Prostate gland (tissue), 2 donors: Measurements from ENCODE around the gene WWC2. TPM values are rescaled to one million over a fixed set of nuclear protein-coding genes. Genes with fewer than 3 reads are reported as not detected.

Source experiments
- DNase-seq: peaks from one replicate; pipeline ENCODE4 v3.0.0-alpha.2; 2019; ENCODE audit warnings: low spot score
- H3K27ac ChIP-seq, 2 donors: fragments of 200-600 bp; sonication (generic); 2 replicates each; pipeline ENCODE4 v1.5.1; 2017 to 2019
- H3K27me3 ChIP-seq: fragments of 200-600 bp; sonication (generic); replicated peaks from 2 replicates; pipeline ENCODE4 v1.5.1; 2019; ENCODE audit not compliant: insufficient read depth
- H3K36me3 ChIP-seq, 2 donors: fragments of 200-600 bp; sonication (generic); 1 replicate in 1 of 2; 2 replicates in 1 of 2; pipeline versions ENCODE4 v1.5.1 to v1.8.1; 2017 to 2019
- H3K4me1 ChIP-seq: fragments of 200-600 bp; sonication (generic); replicated peaks from 2 replicates; pipeline ENCODE4 v1.5.1; 2019
- H3K4me3 ChIP-seq, 2 donors: fragments of 200-600 bp; sonication (generic); 2 replicates each; pipeline ENCODE4 v1.5.1; 2017 to 2019
- H3K9me3 ChIP-seq: fragments of 200-600 bp; sonication (generic); 2 replicates; pipeline ENCODE4 v1.5.1; 2017
- CTCF ChIP-seq, 4 experiments: fragments of 200-600 bp in 2 of 4; fragments of 450-650 bp in 2 of 4; sonication (generic) in 2 of 4; IDR thresholded peaks; 1 replicate in 3 of 4; 2 replicates in 1 of 4; pipeline ENCODE4 v1.5.1; 2016 to 2019; ENCODE audit warnings: antibody characterized with exemption in 4 of 4, mild to moderate bottlenecking in 2 of 4, moderate library complexity in 2 of 4
- POLR2A ChIP-seq: fragments of 450-650 bp; IDR thresholded peaks from one replicate; pipeline ENCODE4 v1.6.1; 2016; ENCODE audit warnings: antibody characterized with exemption, mild to moderate bottlenecking
- POLR2AphosphoS5 ChIP-seq: sonication (generic); formaldehyde crosslinking; IDR thresholded peaks from one replicate; pipeline ENCODE4 v1.6.1; 2017; ENCODE audit warnings: antibody characterized with exemption
- WGBS: methylation state at CpG from one replicate; pipeline ENCODE4 v1.1.5; 2018; 5-methylcytosine and 5-hydroxymethylcytosine counted together
- intact Hi-C: fragments of 100-400 bp; cut with DNase I; formaldehyde crosslinking; loops from one replicate; pipeline ENCODE4 v1.14.2; 2022
- total RNA-seq, 2 donors: library from RNA; depleted of rRNA; stranded (reverse); fragments of >200 nt; gene quantifications; one replicate each; pipeline ENCODE4 v1.1.0, GENCODE V29; 2016

The WWC2 gene
- total RNA-seq, 2 donors from 2014 or later, result 17.6 to 44.1 TPM

GRCh38 chr4:183266371-183266770 is 167.3 kb downstream of the WWC2 start:
- 98% methylated on average over 3 of the region's 3 CpGs for WGBS
- Histone ChIP-seq H3K9me3 (no peaks in the 10 kb centered on the region), H3K27me3 (no peaks in the 10 kb centered on the region), H3K27ac (no peak overlapping the region), H3K4me1 (peaks cover 6% of the 10 kb centered on the region), H3K36me3 (no peaks in the 10 kb centered on the region), H3K4me3 (no peak overlapping the region)
- TF ChIP-seq CTCF (IDR thresholded peaks at IDR 0.05) (no peak), POLR2A (no peak), POLR2AphosphoS5 (no peak)
- no peak for DNase-seq
- intact Hi-C loops, result no loop called here

- Histone ChIP-seq H3K4me1 (no peaks in the 10 kb centered on the region), H3K27ac (no peak overlapping the region), H3K9me3 (no peaks in the 10 kb centered on the region), H3K27me3 (no peaks in the 10 kb centered on the region), H3K4me3 (no peak overlapping the region), H3K36me3 (no peaks in the 10 kb centered on the region)
- intact Hi-C loops, result no loop called here
- WGBS, result 91% methylated on average over 9 of the region's 9 CpGs
- DNase-seq, result no peak
- TF ChIP-seq CTCF (IDR thresholded peaks at IDR 0.05), result no peak
- no peak for TF ChIP-seq POLR2A
- no peak for TF ChIP-seq POLR2AphosphoS5
These were observed 169.5 kb downstream of the WWC2 start for GRCh38 chr4:183268556-183268955.

DNA sequence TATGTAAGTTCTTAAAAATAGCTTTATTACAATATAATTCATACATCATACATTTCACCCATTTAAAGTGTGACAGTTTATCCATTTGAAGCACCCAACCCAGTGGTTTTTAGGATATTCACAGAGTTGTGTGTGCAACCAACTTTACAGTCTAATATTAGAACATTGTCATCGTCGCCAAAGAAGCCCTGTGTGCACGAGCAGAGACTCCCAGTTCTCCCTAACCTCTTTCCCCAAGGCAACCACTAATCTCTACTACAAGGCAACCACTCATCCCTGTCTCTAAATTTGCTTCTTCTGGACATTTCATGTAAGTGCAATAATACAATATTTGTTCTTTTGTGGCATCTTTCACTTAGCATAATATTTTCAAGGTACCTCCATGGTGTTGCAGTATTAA is 173.3 kb downstream of the WWC2 start:
- DNase-seq, result no peak
- Histone ChIP-seq H3K9me3 (no peaks in the 10 kb centered on the region), H3K4me3 (no peak overlapping the region), H3K4me1 (no peaks in the 10 kb centered on the region), H3K36me3 (no peaks in the 10 kb centered on the region), H3K27ac (no peak overlapping the region), H3K27me3 (no peaks in the 10 kb centered on the region)
- WGBS, result 92% methylated on average over 3 of the region's 3 CpGs
- intact Hi-C loops, result no loop called here
- TF ChIP-seq CTCF (IDR thresholded peaks at IDR 0.05) (no peak), POLR2A (no peak), POLR2AphosphoS5 (no peak)

DNA sequence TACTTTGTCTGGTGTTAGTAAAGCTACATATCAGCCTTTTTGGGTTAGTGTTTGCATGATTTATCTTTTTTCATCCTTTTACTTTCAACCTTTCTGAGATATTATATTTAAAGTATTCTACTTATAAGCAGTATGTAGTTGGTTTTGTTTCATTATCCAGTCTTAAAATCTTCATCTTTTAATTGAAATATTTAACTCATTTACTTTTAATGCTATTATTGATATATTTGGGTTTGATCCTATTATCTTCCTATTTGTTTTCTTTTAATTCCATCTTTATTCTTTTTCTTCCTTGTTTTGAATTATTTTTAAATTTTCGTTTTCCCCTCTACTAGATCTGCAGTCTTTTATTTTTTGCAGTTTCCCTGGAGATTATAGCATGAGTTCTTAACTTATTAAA is 177.0 kb downstream of the WWC2 start:
- no peak for TF ChIP-seq POLR2AphosphoS5
- TF ChIP-seq POLR2A, result no peak
- no peak for TF ChIP-seq CTCF (IDR thresholded peaks at IDR 0.05)
- no peaks in the 10 kb centered on the region for H3K36me3 ChIP-seq
- no peak overlapping the region for H3K4me3 ChIP-seq
- H3K4me1 ChIP-seq, result no peaks in the 10 kb centered on the region
- intact Hi-C loops, result no loop called here
- DNase-seq, result no peak
- H3K27me3 ChIP-seq, result no peaks in the 10 kb centered on the region
- no peaks in the 10 kb centered on the region for H3K9me3 ChIP-seq
- no peak overlapping the region for H3K27ac ChIP-seq
- WGBS, result 0% methylated on average over 1 of the region's 1 CpG

GRCh38 chr4:183284258-183284785 is 185.3 kb downstream of the WWC2 start:
- Histone ChIP-seq H3K4me3 (no peak overlapping the region), H3K4me1 (no peaks in the 10 kb centered on the region), H3K27ac (no peak overlapping the region), H3K9me3 (no peaks in the 10 kb centered on the region), H3K27me3 (no peaks in the 10 kb centered on the region), H3K36me3 (no peaks in the 10 kb centered on the region)
- no peak for DNase-seq
- TF ChIP-seq POLR2AphosphoS5 (no peak), POLR2A (no peak), CTCF (IDR thresholded peaks at IDR 0.05) (no peak)
- WGBS, result 72% methylated on average over 12 of the region's 12 CpGs
- intact Hi-C loops, result no loop called here
